NCI-H187 treated with DMSO at 0.1 percent for 48 hours (cell line): Measurements from ENCODE around the gene ARMC9.

Experiments
- DNase-seq: peaks from one replicate; lab custom pipeline; 2025; lab: John Stamatoyannopoulos, UW

ARMC9 gene

GRCh38 chr2:231384109-231384435 is 185.6 kb downstream of the ARMC9 start:
- no peak for DNase-seq

GRCh38 chr2:231384970-231385369 is 186.5 kb downstream of the ARMC9 start:
- DNase-seq = no peak

DNA sequence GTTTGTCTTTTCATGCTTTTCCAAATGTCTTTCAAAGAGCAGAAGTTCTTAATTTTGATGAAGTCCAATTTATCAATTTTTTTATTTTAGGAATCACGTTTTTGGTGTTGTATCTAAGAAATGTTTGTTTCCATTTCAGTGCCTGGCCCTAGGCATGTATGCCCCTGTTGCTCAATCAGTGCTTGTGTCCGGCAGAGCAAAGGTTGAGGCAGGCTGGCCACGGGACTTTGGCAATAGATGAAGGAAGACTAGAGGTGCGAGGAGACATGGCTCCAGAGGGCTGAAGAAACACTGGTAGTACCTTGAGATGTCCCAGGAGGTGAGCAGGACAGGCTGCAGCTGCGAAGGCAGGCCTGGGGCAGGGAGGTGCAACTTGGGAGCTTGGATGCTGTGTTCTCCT is 187.0 kb downstream of the ARMC9 start:
- no peak for DNase-seq

GRCh38 chr2:231386446-231386845 is 188.0 kb downstream of the ARMC9 start:
- DNase-seq = no peak

- no peak for DNase-seq
Measured at GRCh38 chr2:231387904-231388724, 189.7 kb downstream of the ARMC9 start.

DNA sequence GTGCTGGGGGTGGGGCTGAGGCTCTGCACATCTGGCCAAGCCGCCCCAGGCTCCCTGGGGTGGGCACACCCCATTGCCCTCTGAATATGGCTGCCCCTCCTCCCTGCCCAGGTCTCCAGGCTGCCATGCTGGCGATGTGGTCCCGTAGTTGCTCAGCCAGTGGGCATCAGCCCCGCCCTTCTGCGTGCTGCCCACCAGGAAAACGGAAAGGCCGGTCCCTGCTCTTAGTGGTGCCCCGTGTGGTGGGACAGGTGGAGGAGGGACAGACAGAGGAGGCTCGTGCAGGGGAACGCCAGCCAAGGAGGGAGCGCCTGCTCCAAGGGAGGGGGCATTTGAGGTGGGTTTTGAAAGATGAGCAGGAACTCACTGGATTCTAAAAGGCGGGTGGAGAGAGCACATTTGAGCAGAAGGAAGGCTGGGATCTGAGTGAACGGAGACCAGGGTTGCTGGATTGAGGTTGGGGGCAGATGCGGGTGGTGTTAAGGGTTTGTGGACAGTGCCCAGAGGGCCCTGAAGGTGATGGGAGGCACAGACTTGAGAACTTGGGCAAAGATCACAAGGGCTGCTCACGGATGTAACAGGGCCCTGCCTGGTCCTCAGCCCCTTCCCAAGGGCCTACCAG is 190.4 kb downstream of the ARMC9 start:
- DNase-seq = no peak

- DNase-seq = no peak
Measured at GRCh38 chr2:231390667-231391066, 192.2 kb downstream of the ARMC9 start.

- DNase-seq = no peak
Measured at GRCh38 chr2:231391981-231392380, 193.6 kb downstream of the ARMC9 start.

GRCh38 chr2:231392431-231393148 is 194.2 kb downstream of the ARMC9 start:
- no peak for DNase-seq

GRCh38 chr2:231393149-231394131 is 195.0 kb downstream of the ARMC9 start:
- no peak for DNase-seq

DNA sequence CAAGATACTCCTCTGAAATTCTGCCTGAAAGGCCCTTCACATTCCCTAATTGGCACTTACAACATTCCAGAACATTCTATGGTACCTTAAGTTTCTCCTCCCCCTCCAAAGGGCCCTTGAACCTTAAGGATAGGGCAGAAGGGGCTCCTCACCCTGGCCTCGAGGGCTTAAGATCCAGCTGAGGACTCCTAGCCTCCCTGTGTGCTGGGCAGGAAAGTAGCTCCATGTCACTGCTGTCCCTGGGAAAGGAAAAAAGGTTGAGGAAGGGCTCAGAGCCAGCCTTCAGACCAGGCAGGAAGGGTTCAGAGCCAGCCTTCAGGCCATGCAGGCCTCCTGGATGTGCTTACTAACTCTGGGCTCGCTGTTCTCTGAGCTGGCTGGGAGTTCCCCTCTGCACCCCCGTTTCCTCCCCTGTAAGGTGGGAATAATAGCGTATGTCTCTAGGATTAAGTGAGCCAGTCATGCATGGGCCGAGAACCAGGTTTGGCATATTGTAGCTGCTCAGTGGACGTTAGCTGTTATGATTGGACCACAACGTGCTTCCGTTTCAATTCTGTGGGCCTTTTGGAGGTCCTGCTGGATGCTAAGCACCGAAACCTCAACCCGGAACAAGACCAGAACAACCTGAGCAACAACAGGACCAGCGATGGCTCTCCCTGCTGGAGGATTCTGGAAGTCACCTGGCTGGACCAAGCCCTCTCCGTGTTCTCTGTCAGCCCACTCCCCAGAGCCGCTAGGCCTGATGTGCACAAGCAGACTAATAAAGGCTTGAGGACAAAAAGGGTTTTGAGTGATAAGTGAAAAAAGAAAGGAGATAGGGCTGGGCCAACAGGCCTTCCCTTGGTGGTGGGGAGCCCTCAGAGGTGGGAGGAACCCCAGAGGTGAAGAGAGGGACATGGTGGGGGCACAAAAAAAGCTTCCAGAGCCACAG is 196.0 kb downstream of the ARMC9 start:
- DNase-seq = no peak

- no peak for DNase-seq
Measured at GRCh38 chr2:231395188-231396057, 197.0 kb downstream of the ARMC9 start, which contains the start of gene B3GNT7. TSS of gene B3GNT7 (plus strand) at chr2:231395710. CDS start at chr2:231395804, 94 bp downstream.

DNA sequence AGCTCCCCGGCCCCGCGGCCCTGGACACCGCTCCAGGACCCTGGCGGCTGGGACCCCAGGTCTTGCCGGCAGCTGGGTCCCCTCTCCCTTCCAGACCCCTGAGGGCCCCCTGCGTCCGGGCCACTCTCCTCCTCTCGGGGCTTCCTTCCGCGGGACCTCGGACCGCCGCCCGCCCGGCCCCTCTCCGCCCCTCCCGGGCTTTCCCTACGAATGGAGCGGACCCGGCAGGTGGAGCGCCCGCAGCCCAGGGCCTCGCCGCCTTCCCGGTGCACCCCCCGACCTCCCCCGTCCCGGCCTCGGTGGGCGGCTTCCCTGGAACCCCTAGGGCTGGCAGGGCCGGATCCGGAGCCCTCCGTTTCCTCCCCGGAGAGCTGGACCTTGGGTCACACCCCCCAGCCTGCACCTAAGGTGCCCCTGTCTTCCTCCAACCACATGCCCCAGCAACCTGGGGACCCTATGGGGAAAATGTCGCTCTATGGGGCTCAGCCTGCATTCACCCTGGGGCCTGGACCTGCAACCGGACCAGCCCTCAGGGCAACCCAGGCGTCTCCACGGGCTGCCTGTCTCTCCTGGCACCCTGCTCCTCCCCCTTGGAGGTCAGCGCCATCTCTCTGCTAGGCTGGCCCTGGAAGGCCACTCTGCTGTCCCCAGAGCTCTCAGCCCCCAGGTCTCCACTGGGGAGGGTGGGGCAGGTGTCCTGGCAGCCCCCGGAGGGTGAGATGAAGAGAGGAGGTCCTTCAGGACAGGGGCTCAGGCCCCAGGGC is 197.8 kb downstream of the ARMC9 start:
- no peak for DNase-seq

- no peak for DNase-seq
Measured at GRCh38 chr2:231397011-231397927, 198.8 kb downstream of the ARMC9 start.

DNA sequence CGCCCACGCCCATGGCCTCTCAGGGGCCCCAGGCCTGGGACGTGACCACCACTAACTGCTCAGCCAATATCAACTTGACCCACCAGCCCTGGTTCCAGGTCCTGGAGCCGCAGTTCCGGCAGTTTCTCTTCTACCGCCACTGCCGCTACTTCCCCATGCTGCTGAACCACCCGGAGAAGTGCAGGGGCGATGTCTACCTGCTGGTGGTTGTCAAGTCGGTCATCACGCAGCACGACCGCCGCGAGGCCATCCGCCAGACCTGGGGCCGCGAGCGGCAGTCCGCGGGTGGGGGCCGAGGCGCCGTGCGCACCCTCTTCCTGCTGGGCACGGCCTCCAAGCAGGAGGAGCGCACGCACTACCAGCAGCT is 199.5 kb downstream of the ARMC9 start:
- no peak for DNase-seq

- DNase-seq = no peak
Measured at GRCh38 chr2:231398585-231398984, 200.2 kb downstream of the ARMC9 start.

GRCh38 chr2:231399046-231399852 is 200.8 kb downstream of the ARMC9 start:
- DNase-seq = no peak
